GM12878 (cell line): ENCODE results near the gene MEGF11. TPM values are rescaled to one million over a fixed set of nuclear protein-coding genes. Genes with fewer than 3 reads are reported as not detected.

Experiments used
- ATAC-seq: fragments of 200-7000 bp; cut with Tn5 transposase; 3 replicates; pipeline ENCODE4 v1.9.1; 2020; ENCODE audit warnings: mild to moderate bottlenecking, moderate library complexity
- BruUV-seq: library from RNA; stranded (reverse); fragments of 400-500 nt; replicated peaks from 2 replicates; lab custom pipeline; 2021; lab: Mats Ljungman, UMichigan
- CTCF ChIA-PET: fragments of 300-600 bp; sonication (Branson Sonifier 250); formaldehyde crosslinking; extraction: SDS; loops from one replicate; lab custom pipeline; 2021; ENCODE audit warnings: inconsistent platforms; lab: Yijun Ruan, JAX
- POLR2A ChIA-PET: fragments of 350-600 bp; formaldehyde crosslinking; extraction: SDS; loops from one replicate; lab custom pipeline; 2021; ENCODE audit warnings: inconsistent platforms; lab: Charles Lee
- RAD21 ChIA-PET: fragments of 300-600 bp; sonication (Branson Sonifier 250); formaldehyde crosslinking; loops from one replicate; lab custom pipeline; 2023; ENCODE audit warnings: antibody characterized with exemption; ENCODE audit not compliant: unreplicated experiment; lab: Charles Lee
- SMC1A ChIA-PET: fragments of 300-600 bp; sonication (Branson Sonifier 250); formaldehyde crosslinking; loops from one replicate; lab custom pipeline; 2023; ENCODE audit not compliant: unreplicated experiment, uncharacterized antibody; lab: Charles Lee
- DNase-seq: peaks from one replicate; pipeline ENCODE4 v3.0.0-alpha.2; 2011; ENCODE audit warnings: low read depth, low spot score
- FAIRE-seq: peaks from 3 replicates; lab custom pipeline; 2011; peaks lifted over from hg19 to GRCh38; lab: Jason Lieb, UNC
- H2AFZ ChIP-seq: 2 replicates; pipeline ENCODE4 v1.6.0; 2011; ENCODE audit warnings: low read depth, low read length, control low read depth; ENCODE audit not compliant: control insufficient read depth
- H3K27ac ChIP-seq: 2 replicates; pipeline ENCODE4 v1.5.1; 2011; ENCODE audit warnings: control low read depth; ENCODE audit not compliant: control insufficient read depth, insufficient read depth
- H3K27me3 ChIP-seq, 2 experiments: replicated peaks in 1 of 2; 2 replicates each; pipeline versions ENCODE4 v1.6.0 to v1.6.1; 2011; ENCODE audit warnings: low read length in 1 of 2; ENCODE audit not compliant: control insufficient read depth in 2 of 2, insufficient read depth in 2 of 2
- H3K36me3 ChIP-seq, 2 experiments: 2 replicates each; pipeline ENCODE4 v1.5.1; 2011; ENCODE audit warnings: low read length in 1 of 2; ENCODE audit not compliant: control insufficient read depth in 2 of 2, insufficient read depth in 2 of 2
- H3K4me1 ChIP-seq: 2 replicates; pipeline ENCODE4 v1.6.1; 2011; ENCODE audit warnings: mild to moderate bottlenecking, low read length, moderate library complexity, mixed read lengths; ENCODE audit not compliant: control insufficient read depth, insufficient read depth
- H3K4me2 ChIP-seq: 2 replicates; pipeline ENCODE4 v1.6.0; 2011; ENCODE audit warnings: control low read depth; ENCODE audit not compliant: control insufficient read depth, insufficient read depth
- H3K4me3 ChIP-seq: fragments of 200-600 bp; sonication (generic); 2 replicates; pipeline ENCODE4 v1.5.1; 2016
- H3K79me2 ChIP-seq: 2 replicates; pipeline ENCODE4 v1.6.0; 2011; ENCODE audit warnings: low read length; ENCODE audit not compliant: control insufficient read depth, insufficient read depth
- H3K9ac ChIP-seq: 2 replicates; pipeline ENCODE4 v1.8.0; 2011; ENCODE audit warnings: low read length, control low read depth, mixed read lengths; ENCODE audit not compliant: control insufficient read depth, insufficient read depth
- H3K9me3 ChIP-seq: replicated peaks from 3 replicates; pipeline ENCODE4 v1.5.1; 2011; ENCODE audit warnings: mild to moderate bottlenecking, low read length; ENCODE audit not compliant: control insufficient read depth, insufficient read depth
- H4K20me1 ChIP-seq: 2 replicates; pipeline ENCODE4 v1.6.0; 2011; ENCODE audit not compliant: control insufficient read depth, insufficient read depth
- ASH2L ChIP-seq: fragments of 300-600, 200-600 bp; sonication (generic); IDR thresholded peaks from 2 replicates; pipeline ENCODE4 v1.6.1; 2017; ENCODE audit warnings: low read depth, mild to moderate bottlenecking, borderline replicate concordance
- DPF2 ChIP-seq: fragments of 450-650 bp; IDR thresholded peaks from 2 replicates; pipeline ENCODE4 v1.6.1; 2017; ENCODE audit warnings: mild to moderate bottlenecking
- GATAD2B ChIP-seq: fragments of 450-650 bp; conservative IDR thresholded peaks from 2 replicates; pipeline ENCODE4 v1.6.1; 2017; ENCODE audit warnings: low read depth, mild to moderate bottlenecking, moderate library complexity
- HDGF ChIP-seq: fragments of 450-650 bp; IDR thresholded peaks from 2 replicates; pipeline ENCODE4 v1.6.1; 2016; ENCODE audit warnings: antibody characterized with exemption
- NFYB ChIP-seq: IDR thresholded peaks from 2 replicates; pipeline ENCODE4 v1.6.1; 2011; ENCODE audit warnings: low read depth, mild to moderate bottlenecking, low read length, improper control_type of control experiment, moderate library complexity; ENCODE audit not compliant: insufficient read depth
- NR2F1 ChIP-seq: fragments of 450-650 bp; conservative IDR thresholded peaks from 2 replicates; pipeline ENCODE4 v1.6.1; 2017; ENCODE audit warnings: mild to moderate bottlenecking
- PAX5 ChIP-seq: IDR thresholded peaks from 2 replicates; pipeline ENCODE4 v1.6.1; 2011; ENCODE audit warnings: low read depth, low read length, borderline replicate concordance
- RELA ChIP-seq: fragments of 450-650 bp; IDR thresholded peaks from 2 replicates; pipeline ENCODE4 v1.8.0; 2014; ENCODE audit warnings: borderline replicate concordance; ENCODE audit not compliant: partially characterized antibody
- SREBF1 ChIP-seq: IDR thresholded peaks from 2 replicates; pipeline ENCODE4 v1.6.1; 2012; ENCODE audit warnings: mild to moderate bottlenecking, low read length
- SUPT20H ChIP-seq: IDR thresholded peaks from 2 replicates; pipeline ENCODE4 v1.6.1; 2011; ENCODE audit warnings: low read depth, mild to moderate bottlenecking, low read length, moderate library complexity, borderline replicate concordance; ENCODE audit not compliant: control insufficient read depth
- TAF1 ChIP-seq: IDR thresholded peaks from 2 replicates; pipeline ENCODE4 v1.6.1; 2011; ENCODE audit warnings: mild to moderate bottlenecking, low read depth, low read length, borderline replicate concordance
- ZBTB11 ChIP-seq: fragments of 450-650 bp; formaldehyde crosslinking; IDR thresholded peaks from 2 replicates; pipeline ENCODE4 v1.5.0; 2022; ENCODE audit warnings: mild to moderate bottlenecking, missing genetic modification characterization
- WGBS: methylation state at CpG from one replicate; pipeline ENCODE4 v1.1.6; 2016; ENCODE audit warnings: low lambda C conversion rate; ENCODE audit not compliant: insufficient replicate concordance, insufficient coverage; ENCODE audit errors: missing lambda C conversion rate; 5-methylcytosine and 5-hydroxymethylcytosine counted together
- in situ Hi-C: fragments of 300-500 bp; cut with MboI; formaldehyde crosslinking; loops from 9 replicates; pipeline ENCODE4 v1.14.3; 2018; ENCODE audit warnings: mixed read lengths
- intact Hi-C: fragments of 100-400 bp; cut with micrococcal nuclease; formaldehyde crosslinking; loops from one replicate; pipeline ENCODE4 v1.14.2; 2022; ENCODE audit not compliant: unreplicated experiment
- polyA plus RNA-seq, 11 experiments: library from polyadenylated mRNA; depleted of rRNA in 4 of 11; unstranded in 6 of 11; stranded (reverse) in 5 of 11; fragments of >200 nt; fragmentation: Nextera tagmentation in 4 of 11; fragmentation: Illumina TruSeq in 1 of 11; extraction: Ambion mirVana in 4 of 11; extraction: Trizol in 1 of 11; gene quantifications; 1 replicate in 1 of 11; 2 replicates in 10 of 11; pipeline versions ENCODE4 v1.2.1 to v1.2.3, GENCODE V29; 2011 to 2016; ENCODE audit warnings: inconsistent platforms in 2 of 11, missing spikeins in 2 of 11, low read depth in 1 of 11
- total RNA-seq, 4 experiments: library from RNA; depleted of rRNA in 3 of 4; stranded (reverse); fragments of >200 nt in 3 of 4; fragmentation: Illumina TruSeq in 1 of 4; extraction: Trizol in 1 of 4; gene quantifications; 2 replicates each; pipeline versions ENCODE4 v1.2.1 to v1.2.3, GENCODE V29; 2013 to 2021
- TF ChIP-seq, protein P1 (sequence below): IDR thresholded peaks from 2 replicates; pipeline ENCODE4 v1.6.1; 2012; ENCODE audit warnings: improper control_type of control experiment, low read depth, low read length; ENCODE audit not compliant: insufficient replicate concordance
- TF ChIP-seq, protein P2 (sequence below): IDR thresholded peaks from 2 replicates; pipeline ENCODE4 v1.6.1; 2012; ENCODE audit warnings: low read depth, low read length, improper control_type of control experiment

MEGF11 gene
- total and polyA plus RNA-seq, 10 of the 15 experiments (the other 5 are each of a cell fraction or from before 2014, with no cell fraction given) = 0.03 to 1.7 (median 0.49) TPM

DNA sequence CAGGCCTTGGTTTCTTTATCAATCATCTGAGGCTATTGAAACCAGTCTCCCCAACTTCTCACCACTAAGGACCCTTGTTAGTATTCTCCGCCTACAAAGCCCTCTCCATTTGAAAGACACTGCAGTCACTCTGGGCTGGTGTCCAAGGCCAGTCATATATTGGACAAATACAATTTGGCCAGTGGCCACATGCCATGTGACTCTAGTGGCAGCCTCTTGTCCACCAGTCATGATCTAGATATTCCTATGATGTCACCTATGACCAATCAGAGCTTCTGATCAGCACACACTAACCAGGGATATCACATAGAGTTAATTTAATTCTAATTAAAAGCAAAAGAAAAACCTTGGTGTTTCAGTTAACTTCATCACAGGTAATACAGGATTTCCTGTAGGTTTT is 316.1 kb downstream of the MEGF11 start:
- no peak overlapping the region for H3K4me3 ChIP-seq
- H3K9ac ChIP-seq = no peak overlapping the region
- no peak overlapping the region for H3K27ac ChIP-seq
- H3K79me2 ChIP-seq = no peaks in the 10 kb centered on the region
- RAD21 ChIA-PET = no interaction called here
- no peak overlapping the region for H2AFZ ChIP-seq
- CTCF ChIA-PET = interaction anchor here (0.8 to 1.4 kb wide), 2 partner anchors 22 to 36 kb away, joined by 3 read pairs; no protein-coding TSS in a partner anchor
- DNase-seq = no peak
- in situ Hi-C loops = no loop called here
- SMC1A ChIA-PET = interaction anchor here (1.5 to 3.6 kb wide), 2 partner anchors 16 to 20 kb away, joined by 7 to 15 read pairs; no protein-coding TSS in a partner anchor
- WGBS = 95% methylated on average over 1 of the region's 1 CpG
- no peaks in the 10 kb centered on the region for H4K20me1 ChIP-seq
- no peaks in the 10 kb centered on the region for H3K27me3 ChIP-seq
- no peak for ATAC-seq
- no peaks in the 10 kb centered on the region for H3K36me3 ChIP-seq
- H3K4me2 ChIP-seq = no peak overlapping the region
- no TSS peak for BruUV-seq
- no peaks in the 10 kb centered on the region for H3K9me3 ChIP-seq
- intact Hi-C loops = no loop called here
- POLR2A ChIA-PET = no interaction called here
- no peak for FAIRE-seq
- no peaks in the 10 kb centered on the region for H3K4me1 ChIP-seq
- TF ChIP-seq TAF1 (no peak), GATAD2B (no peak), SREBF1 (no peak), HDGF (no peak), ASH2L (no peak), DPF2 (no peak), PAX5 (no peak), NFYB (no peak), ZBTB11 (CRISPR knock-in tag) (no peak), RELA (no peak), NR2F1 (no peak), SUPT20H (no peak)
- TF ChIP-seq, protein P1, sequence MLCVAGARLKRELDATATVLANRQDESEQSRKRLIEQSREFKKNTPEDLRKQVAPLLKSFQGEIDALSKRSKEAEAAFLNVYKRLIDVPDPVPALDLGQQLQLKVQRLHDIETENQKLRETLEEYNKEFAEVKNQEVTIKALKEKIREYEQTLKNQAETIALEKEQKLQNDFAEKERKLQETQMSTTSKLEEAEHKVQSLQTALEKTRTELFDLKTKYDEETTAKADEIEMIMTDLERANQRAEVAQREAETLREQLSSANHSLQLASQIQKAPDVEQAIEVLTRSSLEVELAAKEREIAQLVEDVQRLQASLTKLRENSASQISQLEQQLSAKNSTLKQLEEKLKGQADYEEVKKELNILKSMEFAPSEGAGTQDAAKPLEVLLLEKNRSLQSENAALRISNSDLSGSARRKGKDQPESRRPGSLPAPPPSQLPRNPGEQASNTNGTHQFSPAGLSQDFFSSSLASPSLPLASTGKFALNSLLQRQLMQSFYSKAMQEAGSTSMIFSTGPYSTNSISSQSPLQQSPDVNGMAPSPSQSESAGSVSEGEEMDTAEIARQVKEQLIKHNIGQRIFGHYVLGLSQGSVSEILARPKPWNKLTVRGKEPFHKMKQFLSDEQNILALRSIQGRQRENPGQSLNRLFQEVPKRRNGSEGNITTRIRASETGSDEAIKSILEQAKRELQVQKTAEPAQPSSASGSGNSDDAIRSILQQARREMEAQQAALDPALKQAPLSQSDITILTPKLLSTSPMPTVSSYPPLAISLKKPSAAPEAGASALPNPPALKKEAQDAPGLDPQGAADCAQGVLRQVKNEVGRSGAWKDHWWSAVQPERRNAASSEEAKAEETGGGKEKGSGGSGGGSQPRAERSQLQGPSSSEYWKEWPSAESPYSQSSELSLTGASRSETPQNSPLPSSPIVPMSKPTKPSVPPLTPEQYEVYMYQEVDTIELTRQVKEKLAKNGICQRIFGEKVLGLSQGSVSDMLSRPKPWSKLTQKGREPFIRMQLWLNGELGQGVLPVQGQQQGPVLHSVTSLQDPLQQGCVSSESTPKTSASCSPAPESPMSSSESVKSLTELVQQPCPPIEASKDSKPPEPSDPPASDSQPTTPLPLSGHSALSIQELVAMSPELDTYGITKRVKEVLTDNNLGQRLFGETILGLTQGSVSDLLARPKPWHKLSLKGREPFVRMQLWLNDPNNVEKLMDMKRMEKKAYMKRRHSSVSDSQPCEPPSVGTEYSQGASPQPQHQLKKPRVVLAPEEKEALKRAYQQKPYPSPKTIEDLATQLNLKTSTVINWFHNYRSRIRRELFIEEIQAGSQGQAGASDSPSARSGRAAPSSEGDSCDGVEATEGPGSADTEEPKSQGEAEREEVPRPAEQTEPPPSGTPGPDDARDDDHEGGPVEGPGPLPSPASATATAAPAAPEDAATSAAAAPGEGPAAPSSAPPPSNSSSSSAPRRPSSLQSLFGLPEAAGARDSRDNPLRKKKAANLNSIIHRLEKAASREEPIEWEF = no peak
- TF ChIP-seq, protein P2, sequence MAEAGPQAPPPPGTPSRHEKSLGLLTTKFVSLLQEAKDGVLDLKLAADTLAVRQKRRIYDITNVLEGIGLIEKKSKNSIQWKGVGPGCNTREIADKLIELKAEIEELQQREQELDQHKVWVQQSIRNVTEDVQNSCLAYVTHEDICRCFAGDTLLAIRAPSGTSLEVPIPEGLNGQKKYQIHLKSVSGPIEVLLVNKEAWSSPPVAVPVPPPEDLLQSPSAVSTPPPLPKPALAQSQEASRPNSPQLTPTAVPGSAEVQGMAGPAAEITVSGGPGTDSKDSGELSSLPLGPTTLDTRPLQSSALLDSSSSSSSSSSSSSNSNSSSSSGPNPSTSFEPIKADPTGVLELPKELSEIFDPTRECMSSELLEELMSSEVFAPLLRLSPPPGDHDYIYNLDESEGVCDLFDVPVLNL = no peak
